Measurements from ENCODE around the gene PPP1R12B.
"Not testable (repeated sequence)": the region's sequence is repeated elsewhere in the genome, so short reads cannot be mapped to it uniquely, and the experiment has no call there.

PPP1R12B gene

GRCh38 chr1:202584707-202585589 is 236.4 kb downstream of the PPP1R12B start:
- DNase-seq (ENCODE audit: low read depth), result no peak

- DNase-seq (ENCODE audit: low read depth), result no peak
Observed at GRCh38 chr1:202585590-202585933, 237.1 kb downstream of the PPP1R12B start.

- DNase-seq (ENCODE audit: low read depth), result no peak
Observed at GRCh38 chr1:202586018-202586821, 237.7 kb downstream of the PPP1R12B start.

- DNase-seq (ENCODE audit: low read depth), result no peak
Observed at GRCh38 chr1:202586871-202587270, 238.4 kb downstream of the PPP1R12B start.

- DNase-seq (ENCODE audit: low read depth), result no peak
Observed at GRCh38 chr1:202587859-202588485, 239.5 kb downstream of the PPP1R12B start.

- DNase-seq (ENCODE audit: low read depth), result no peak
Observed at GRCh38 chr1:202588503-202589189, 240.1 kb downstream of the PPP1R12B start.

DNA sequence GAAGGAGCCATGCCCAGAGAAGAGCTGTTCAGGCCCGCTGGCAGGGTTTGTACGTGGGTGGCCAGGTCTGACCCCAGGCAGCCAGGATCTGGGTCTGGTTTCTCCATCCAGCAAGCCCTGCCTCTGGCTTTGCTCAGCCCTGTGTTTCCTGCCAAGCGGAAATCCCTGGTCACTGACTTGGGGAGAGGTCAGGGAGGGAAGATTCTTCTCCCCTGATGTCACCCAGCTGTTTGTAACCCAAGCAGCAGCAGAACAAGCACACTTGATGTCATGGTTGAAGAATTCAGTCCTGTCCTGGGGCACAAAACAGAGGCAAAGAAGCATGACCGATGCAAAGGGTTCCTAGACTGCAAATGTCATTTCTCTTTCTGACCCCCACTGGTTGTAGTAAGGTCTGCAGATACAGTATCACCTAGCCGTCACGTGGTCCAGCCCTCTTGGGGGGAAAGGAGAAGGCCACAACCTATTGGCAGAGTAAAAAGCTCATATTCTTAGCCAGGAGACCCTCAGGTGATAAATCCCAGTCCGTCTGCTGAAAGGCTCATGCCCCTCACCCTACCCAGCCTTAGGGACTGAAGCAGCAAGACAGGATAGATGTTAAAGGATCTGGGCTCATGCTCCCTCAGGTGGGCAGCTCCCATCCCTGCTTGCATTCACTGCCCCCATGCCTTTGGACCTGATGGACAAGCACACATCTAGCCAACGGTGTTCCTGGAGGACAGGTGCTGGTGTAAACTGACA is 240.9 kb downstream of the PPP1R12B start:
- DNase-seq (ENCODE audit: low read depth), result no peak

DNA sequence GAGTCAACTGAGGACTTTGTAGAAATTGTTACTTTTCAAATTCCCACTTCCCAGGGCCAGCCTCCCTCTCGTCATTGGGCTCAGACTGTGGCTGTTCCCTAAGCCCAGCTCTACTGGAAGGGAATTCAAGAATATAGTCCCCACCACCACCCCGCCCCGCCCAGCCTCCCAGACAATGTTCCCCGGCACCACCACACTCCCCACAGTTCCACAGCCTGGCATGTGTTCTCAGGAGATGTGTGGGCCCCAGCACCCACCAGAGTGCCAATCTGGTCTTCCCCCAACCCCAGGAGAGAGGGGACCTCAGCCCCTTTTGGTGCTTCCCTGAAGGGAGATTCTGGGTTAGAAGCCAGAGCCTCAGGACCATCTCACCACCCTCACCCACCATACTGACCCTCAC is 241.6 kb downstream of the PPP1R12B start:
- DNase-seq (ENCODE audit: low read depth), result no peak

DNA sequence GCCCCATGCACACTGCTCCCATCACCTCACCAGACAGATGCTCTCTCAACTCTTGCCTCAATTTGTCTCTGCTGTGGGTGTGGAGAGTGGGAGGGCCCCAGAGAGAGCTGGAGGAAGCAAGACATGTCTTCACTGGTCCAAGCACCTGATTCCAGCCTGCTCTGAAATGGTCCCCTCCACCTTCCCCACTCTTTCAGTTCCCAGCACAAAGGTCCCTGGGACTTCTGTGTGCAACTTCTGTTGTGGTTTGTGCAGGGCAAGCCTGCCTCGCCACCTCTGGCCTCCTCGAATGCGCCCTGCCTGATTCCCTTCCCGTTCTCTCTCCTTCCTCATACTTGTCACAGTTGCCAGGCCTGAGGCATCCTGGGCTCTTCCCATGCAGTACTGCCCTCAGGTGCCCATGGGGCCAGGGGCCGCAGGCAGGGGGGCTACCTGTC is 242.5 kb downstream of the PPP1R12B start:
- no peak for DNase-seq (ENCODE audit: low read depth)

DNA sequence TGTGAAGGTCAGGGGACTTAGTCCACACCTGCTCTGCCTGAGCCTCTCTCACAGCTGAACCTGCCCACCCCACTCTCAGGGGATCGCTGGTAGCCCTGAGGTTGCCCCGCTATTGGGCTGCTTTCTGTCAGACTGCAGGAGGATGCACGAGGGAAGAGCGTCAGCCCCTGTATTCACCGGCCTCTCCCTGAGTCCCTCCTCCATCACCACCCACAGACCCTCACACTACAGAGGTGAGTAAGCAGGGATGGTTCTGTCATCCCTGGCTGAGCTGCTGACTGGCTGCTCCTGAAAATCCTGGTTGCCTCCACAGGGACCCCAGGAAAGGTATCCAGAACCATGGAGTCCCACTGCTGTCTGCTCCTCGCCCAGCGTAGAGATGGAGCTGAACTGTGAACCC is 243.0 kb downstream of the PPP1R12B start:
- no peak for DNase-seq (ENCODE audit: low read depth)

- DNase-seq (ENCODE audit: low read depth), result no peak
Observed at GRCh38 chr1:202592146-202592545, 243.6 kb downstream of the PPP1R12B start.

DNA sequence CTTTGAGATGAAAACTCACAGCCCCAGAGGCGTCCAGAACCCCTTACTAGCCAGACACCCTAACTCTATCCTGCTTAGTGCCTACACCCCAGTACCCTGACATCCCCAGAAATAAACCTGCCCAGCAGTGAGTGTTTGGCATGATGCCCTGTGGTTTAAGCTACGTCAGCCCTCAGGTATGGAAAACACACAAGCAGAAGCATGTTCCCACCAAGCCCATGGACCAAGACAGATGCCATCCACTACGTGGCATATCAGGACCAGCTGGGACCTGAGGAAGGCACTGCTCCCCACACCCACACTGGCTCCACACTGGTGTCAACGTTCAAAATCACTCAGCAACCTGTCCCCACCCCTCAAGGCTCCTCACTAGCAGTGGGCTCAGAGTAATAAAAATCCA is 245.3 kb downstream of the PPP1R12B start:
- no peak for DNase-seq (ENCODE audit: low read depth)

- DNase-seq (ENCODE audit: low read depth), result no peak
Observed at GRCh38 chr1:202596638-202597037, 248.1 kb downstream of the PPP1R12B start.

DNA sequence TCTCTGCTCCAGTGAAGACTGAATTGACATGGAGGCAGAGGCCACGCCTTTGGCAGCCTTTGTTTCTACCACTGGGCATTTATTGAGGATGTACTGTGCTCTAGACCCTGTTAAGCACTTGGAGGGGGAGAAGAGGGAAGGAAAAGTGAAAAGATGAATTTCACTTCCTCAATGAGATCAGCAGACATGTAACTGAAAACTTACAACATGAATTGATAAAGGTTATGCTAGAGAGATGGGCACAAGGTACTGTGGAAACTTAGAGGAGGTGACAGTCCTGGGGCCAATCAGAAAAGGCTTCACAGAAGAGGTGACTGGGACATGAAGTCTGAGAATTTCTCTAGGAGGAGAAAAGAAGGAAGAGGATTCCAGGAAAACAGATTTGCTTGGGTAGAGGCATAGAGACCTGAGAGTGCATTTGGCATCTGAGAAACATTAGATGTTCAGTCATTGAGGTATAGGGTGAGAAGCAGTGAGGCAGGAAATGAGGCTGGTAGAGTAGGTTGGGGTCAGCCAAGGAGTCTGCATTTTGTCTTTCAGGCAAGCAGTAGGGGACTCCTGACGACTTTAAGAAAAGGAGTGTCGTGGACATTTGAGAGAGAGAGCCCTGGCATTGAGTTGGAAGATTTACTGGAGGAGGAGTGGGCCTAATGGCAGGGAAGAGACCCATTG is 248.7 kb downstream of the PPP1R12B start:
- no peak for DNase-seq (ENCODE audit: low read depth)

DNA sequence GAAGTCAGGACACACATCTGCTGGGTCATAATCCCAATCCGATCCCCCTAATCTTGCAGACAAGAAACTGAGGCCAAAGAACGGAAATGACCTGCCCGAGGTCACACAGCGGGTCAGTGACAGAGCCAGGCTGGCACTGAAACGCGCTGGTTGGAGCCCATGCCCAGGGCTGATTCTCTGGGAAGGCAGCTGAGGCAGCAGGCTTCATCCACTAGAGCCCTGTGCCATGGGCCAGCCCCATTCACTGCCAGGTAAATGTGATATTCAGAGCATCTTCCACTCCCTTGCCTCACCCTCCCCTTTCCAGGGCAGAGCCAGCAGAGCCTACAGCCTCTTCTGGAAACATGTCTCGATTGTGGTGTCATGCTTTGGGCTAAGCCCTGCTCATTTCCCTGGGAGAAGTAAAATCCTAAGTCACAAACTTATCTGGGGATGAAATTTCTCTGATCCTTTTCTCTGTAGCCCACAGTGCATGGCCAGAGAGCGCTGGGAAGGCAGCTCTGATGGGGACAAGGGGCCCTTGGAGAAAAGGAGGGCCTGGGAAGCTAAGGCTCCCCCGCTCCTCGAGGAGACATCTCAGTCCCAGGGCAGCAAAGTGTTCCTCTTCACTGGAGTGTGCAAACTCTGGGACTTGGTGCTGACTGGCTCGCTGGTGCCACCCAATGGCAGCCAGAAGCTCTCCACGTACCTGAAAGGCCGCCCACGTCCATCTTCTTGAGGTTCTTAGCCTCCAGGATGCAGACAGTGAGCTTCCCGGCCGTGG is 251.4 kb downstream of the PPP1R12B start:
- no peak for DNase-seq (ENCODE audit: low read depth)

- DNase-seq (ENCODE audit: low read depth), result no peak
Observed at GRCh38 chr1:202600432-202601041, 252.0 kb downstream of the PPP1R12B start.

GRCh38 chr1:202603435-202603834 is 254.9 kb downstream of the PPP1R12B start:
- DNase-seq (ENCODE audit: low read depth), result no peak

DNA sequence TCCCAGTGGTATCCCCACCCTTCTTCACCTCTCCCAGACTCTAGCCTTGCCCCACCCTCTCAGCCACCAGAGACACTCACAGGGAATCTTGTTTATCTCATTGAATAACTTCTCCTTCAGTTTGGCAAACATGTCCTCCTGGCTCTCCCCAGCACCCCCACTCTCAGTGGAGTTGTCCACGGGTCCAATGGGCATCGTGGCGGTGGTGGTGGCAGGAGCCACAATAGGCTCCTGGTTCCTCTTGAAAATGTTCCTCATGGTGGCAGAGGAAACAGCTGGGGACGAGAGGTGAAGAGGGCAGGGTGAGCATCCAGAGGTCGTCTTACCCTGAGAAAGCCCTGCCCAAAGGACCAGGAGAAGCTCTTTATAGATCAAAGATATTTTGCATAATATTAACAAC is 257.0 kb downstream of the PPP1R12B start:
- DNase-seq (ENCODE audit: low read depth), result no peak

DNA sequence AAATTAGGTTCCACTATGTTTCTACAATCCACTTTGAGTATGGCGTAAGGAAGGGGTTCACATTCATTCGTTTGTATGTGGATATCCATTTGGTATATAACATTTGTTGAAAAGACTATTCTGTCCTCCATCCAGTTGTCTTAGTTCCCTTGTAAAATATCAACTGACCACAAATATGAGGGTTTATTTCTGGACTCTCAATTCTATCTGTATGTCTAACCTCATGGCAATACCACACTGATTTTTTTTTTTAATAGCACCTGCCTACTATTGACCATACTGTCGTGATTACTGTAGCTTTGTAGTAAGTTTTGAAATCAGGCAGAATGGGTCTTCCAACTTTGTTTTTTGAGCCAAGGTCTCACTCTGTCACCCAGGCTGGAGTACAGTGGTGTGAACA is 263.5 kb downstream of the PPP1R12B start:
- DNase-seq (ENCODE audit: low read depth), result not testable (repeated sequence)

- no peak for DNase-seq (ENCODE audit: low read depth)
Observed at GRCh38 chr1:202613571-202613970, 265.1 kb downstream of the PPP1R12B start.

Measured in activated T-cell treated with anti-CD3 and anti-CD28 coated beads for 1 hour (primary cell).